Activated naive CD4-positive, alpha-beta T cell (primary cell): ENCODE data around the gene GPRASP1.
"Not testable (repeated sequence)": the region's sequence is repeated elsewhere in the genome, so short reads cannot be mapped to it uniquely, and the experiment has no call there.

Source experiments
- DNase-seq, 4 experiments: peaks; one replicate each; lab custom pipeline; 2025; lab: John Stamatoyannopoulos, UW

The GPRASP1 gene

DNA sequence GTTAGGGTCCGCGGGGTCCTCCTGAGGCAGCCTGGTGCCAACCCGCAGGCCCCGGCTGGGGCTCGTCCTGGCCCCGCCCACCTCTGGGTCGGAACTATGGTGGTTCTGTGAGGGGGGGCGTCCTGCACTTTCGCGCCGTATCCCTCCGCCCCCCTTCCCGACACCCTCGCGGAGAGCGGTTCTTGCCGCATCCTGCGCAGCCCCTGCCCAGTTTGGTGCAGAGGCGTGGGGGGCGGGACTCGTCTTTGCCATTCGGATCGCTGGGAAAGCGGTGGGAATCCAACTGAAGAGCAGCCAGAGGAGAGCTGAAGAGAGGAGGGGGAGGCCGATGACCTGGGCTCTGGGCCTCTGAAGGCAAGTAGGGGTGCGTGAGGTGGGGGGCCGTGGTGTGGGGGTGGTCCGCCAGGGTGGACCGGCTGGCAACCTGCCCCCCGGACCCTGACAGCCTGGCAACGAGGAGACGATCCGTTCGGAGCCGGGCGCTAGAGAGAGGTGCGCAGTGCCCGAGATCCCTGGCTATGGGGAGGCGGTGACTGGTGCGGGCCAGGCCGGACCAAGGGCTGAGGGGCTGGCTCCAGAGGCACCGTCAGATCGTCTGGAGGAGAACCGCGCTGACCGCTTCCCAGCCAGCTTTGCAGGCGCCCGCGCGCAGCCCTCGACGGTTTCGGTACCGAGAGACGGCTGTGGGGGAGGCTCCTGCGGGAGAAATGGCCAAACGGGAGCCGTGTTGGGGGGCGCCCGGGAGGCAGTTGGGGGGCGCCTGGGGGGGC lies at the start of gene GPRASP1:
Gene GPRASP1, plus strand, starts transcription at position 242 of the 770 bp plus-strand sequence. CDS start 2,431 bp downstream, outside the sequence.
- DNase-seq, result peak; percentile 0 to 58 (median 28)

DNA sequence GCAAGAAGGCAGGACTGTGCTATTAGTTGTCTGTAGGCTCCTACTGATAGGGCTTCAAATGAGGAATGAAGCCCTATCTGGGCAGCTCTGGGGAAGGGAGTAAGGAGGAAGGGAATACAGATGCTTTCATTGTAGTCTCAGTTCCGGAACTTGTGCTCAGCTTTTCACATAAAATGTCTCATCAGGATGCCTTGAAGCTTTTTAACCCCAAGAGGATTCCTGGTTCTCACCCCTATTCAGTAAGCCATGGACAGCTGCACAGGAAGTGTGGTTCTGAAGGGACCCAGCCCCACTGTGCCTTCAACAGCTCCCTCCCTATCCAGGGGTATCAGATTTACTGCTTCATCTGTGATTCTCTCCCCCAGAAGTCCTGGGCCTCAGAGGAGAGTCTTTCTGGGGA lies 47.0 kb upstream of the GPRASP1 start:
- DNase-seq, result no peak

- DNase-seq, result no peak
These were observed 45.2 kb upstream of the GPRASP1 start for GRCh38 chrX:102606115-102606514.

DNA sequence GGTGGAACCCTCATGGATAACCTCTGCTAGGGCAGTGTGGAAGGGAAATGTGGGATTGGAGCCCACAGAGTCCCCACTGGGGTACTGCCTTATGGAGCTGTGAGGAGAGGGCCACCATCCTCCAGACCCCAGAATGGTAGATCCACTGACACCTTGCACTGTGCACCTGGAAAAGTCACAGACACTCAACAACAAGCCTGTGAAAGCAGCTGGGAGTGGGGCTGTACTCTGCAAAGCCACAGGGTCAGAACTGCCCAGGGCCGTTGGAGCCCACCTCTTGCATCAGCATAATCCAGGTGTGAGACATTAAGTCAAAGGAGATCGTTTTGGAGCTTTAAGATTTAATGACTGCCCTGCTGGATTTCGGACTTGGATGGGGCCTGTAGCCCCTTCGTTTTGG lies 40.4 kb upstream of the GPRASP1 start:
- no peak for DNase-seq

GRCh38 chrX:102624105-102624504 lies 27.2 kb upstream of the GPRASP1 start:
- DNase-seq, result no peak

DNA sequence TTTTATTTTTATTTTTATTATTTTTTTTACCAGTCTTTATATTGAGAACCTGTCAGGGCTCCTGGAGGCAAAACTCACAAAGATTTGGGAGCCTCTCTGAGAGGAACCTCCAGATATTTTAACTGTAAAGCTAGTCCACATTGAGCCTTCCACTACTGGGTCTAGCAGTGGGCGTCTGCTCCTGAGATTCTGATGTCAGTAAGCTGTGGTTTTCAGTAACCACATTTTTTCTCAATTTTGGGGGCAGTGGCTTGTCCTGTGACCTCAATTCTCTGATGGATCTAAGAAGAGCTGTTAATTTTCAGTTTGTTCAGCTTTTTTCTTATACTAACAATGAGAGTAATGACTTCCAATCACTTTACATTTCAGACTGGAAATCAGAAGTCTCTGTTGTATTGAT lies 23.6 kb upstream of the GPRASP1 start:
- DNase-seq, result no peak

DNA sequence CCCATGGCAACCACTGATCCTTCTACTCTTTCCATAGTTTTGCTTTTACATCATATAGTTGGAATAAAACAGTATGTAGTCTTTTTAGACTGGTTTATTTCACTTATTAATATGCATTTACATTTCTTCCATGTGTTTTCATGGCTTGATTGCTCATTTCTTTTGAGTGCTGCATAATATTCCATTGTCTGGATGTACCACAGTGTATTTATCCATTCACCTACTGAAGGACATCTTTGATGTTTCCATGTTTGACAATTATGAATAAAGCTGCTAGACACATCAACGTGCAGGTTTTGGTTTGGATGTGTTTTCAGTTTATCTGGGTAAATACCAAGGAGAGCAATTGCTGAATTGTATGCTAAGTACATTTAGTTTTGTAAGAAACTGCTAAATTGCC lies 13.7 kb upstream of the GPRASP1 start:
- no peak for DNase-seq

GRCh38 chrX:102650903-102651241 lies 411 bp upstream of the GPRASP1 start:
- no peak for DNase-seq

- peak in 3 of 4 experiments; percentile 0 to 53 (median 24) for DNase-seq
These were observed 877 bp downstream of the GPRASP1 start for GRCh38 chrX:102652031-102652688.

DNA sequence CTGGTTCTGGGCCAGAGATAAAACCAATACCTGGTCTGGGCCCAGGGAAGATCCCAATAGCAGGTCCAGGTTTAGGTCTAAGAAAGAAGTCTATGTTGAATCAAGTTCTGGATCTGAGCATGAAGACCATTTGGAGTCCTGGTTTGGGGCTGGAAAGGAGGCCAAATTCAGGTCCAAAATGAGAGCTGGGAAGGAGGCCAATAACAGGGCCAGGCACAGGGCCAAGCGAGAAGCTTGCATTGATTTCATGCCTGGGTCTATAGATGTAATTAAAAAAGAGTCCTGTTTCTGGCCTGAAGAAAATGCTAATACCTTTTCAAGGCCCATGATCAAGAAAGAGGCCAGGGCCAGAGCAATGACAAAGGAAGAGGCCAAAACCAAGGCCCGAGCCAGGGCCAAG lies 3.4 kb downstream of the GPRASP1 start:
- DNase-seq, result no peak

DNA sequence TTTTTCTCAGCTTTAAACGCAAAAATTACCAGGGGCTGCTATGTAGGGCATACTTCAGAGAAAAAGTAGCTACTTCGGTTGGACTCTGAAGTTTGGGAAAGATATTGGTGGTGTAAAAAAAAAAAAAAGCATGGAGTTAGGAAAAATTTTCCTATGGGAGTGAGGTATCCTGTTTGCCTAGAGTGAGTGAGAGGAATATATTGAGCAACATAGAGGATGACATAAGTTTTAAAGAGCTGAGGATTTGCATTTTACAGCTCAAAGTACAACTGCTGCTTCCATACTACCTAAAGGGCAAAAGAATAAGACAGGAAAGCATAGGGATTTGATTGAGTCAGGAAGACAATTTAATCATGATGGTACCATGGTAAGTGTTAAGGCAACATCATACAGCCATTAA lies 7.3 kb downstream of the GPRASP1 start:
- no peak for DNase-seq

DNA sequence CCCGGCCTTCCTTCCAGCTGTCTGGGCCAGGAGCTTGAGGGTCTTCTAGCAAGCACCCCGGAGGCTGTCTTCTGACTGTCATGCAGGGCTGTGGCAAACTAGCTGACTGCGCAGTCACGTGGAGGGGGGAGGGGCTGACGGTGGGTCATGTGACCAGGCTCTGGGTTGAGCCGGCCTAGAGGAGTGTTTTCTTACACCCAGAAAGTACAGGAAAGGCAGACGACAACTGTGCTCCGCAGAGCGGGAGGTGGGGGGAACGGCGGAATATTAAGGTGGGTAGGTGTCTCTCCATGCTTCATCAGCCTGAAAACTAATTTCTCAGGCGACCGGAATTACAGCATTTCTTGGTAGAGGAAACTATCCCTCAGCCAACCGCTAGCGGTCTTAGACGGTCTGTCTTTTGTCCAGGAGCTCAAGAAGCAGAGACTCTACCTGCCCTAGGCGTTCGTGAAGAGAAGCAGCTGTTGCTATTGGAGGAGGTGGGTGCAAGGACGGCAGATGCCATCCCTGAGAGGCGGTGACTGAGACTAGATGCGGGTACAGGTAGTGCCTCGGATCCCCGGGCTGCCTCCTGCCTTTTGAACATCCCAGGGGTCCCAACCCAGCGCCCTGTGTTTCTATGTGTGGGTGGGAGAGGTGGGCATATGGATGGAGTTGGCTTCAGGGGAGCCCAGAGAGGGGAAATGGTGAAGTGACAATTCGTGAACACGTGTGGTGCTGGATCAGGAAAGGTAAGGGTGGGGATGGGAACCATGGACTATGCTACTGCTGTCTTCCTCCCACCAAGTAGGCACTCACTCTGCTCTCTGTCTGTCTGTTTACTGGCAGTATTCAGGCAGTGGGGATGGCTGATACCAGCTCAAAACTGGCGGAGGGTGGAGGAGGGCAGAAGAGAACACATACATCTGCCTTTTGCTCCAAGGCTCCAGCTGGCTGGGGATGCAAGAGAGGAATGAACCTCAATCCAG lies 8.8 kb downstream of the GPRASP1 start:
- DNase-seq, result peak; percentile 27 to 75 (median 54)

DNA sequence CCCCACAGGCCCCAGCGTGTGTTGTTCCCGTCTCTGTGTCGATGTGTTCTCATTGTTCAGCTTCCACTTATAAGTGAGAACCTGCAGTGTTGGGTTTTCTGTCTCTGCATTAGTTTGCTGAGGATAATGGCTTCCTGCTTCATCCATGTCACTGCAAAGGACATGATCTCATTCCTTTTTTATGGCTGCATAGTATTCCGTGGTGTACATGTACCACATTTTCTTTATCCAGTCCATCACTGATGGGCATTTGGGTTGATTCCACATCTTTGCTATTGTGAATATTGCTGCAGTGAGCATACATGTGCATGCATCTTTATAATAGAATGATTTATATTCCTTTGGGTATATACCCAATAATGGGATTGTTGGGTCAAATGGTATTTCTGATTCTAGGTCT lies 12.5 kb downstream of the GPRASP1 start:
- not testable (repeated sequence) for DNase-seq

- DNase-seq, result not testable (repeated sequence)
These were observed 15.8 kb downstream of the GPRASP1 start for GRCh38 chrX:102667034-102667433.

- DNase-seq, result no peak
These were observed 18.2 kb downstream of the GPRASP1 start for GRCh38 chrX:102669526-102669925.

- DNase-seq, result no peak
These were observed 21.6 kb downstream of the GPRASP1 start for GRCh38 chrX:102672856-102673255.

DNA sequence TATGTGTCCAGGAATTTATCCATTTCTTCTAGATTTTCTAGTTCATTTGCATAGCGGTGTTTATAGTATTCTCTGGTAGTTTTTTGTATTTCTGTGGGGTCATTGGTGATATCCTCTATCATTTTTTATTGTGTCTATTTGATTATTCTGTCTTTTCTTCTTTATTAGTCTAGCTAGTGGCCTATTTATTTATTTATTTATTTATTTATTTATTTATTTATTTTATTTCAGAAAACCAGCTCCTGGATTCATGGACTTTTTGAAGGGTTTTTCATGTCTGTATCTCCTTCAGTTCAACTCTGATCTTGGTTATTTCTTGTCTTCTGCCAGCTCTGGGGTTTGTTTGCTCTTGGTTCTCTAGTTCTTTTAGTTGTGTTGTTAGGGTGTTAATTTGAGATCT lies 26.2 kb downstream of the GPRASP1 start:
- not testable (repeated sequence) for DNase-seq

DNA sequence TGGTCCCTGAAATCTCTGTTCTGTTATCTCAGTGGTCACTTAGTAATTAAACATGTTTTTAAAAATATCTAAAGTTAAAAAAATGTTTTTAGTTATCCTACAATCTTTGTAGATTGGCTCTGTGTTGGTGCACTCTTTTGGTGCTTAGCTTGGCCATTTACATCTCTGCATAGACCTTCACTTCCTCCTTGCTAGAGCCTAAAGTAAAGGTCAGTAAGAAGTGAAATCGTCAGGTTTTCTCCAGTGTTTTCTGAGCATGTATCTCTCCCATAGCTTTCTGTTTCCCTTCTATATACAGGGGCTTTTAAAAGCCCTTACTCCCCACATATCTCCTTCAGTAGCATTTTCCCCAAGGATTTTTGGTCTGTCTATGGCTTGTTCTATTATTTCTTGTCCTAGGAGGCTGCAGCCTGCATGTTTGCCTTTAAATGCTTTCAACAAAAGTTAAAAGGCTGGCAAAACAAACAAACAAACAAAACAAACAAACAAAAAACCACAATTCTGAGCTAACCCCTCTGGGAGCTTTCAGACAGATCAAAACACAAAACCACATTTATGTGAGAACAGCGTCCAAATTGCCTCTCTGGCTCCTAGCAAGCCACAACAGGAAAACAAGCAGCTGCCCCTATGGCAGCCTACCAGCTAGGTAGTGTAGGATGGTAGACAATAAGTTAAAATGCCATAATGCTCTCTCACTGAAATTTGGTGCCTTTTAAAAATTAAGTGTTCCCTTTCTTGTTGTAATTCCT lies 33.7 kb downstream of the GPRASP1 start:
- no peak for DNase-seq

DNA sequence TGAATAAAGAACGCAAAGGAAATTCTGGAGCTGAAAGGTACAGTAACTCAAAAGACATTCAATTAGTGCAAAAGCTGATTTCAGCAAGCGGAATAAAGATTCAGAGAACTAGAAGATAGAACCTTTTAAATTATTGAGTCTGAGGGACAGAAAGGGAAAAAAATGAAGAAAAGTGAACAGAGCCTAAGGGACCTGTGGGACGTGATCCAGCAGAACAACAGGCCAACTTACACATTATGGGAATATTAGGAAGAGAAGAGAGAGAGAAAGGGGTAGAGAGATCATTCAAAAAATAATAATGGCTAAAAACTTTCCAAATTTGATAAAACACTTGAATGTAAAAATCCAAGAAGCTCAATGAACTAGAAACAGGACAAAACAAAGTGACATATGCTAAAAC lies 43.5 kb downstream of the GPRASP1 start:
- DNase-seq, result no peak

GRCh38 chrX:102696306-102696705 lies 45.0 kb downstream of the GPRASP1 start:
- DNase-seq, result no peak

- no peak for DNase-seq
These were observed 46.2 kb downstream of the GPRASP1 start for GRCh38 chrX:102697494-102697893.
